CD8-positive, alpha-beta memory T cell (primary cell): ENCODE results near the gene ADO. TPM values are rescaled to one million over a fixed set of nuclear protein-coding genes. Genes with fewer than 3 reads are reported as not detected.

Experiments
- CTCF ChIA-PET: fragments of 350-600 bp; sonication (Branson Sonifier 250); formaldehyde crosslinking; loops from one replicate; lab custom pipeline; 2021; ENCODE audit warnings: antibody characterized with exemption; lab: Charles Lee
- POLR2A ChIA-PET: fragments of 350-600 bp; sonication (Branson Sonifier 250); formaldehyde crosslinking; loops from one replicate; lab custom pipeline; 2021; ENCODE audit warnings: antibody characterized with exemption; lab: Charles Lee
- DNase-seq, 5 donors: peaks; one replicate each; pipeline versions ENCODE4 v3.0.0 to v3.0.0-alpha.2; 2020 to 2022; ENCODE audit warnings: mixed read lengths in 1 of 5
- H3K27ac ChIP-seq: one replicate; pipeline ENCODE4 v1.7.0; 2013; ENCODE audit warnings: low read depth, mild to moderate bottlenecking, low read length, moderate library complexity
- H3K27me3 ChIP-seq: 2 replicates; pipeline ENCODE4 v1.7.0; 2013; ENCODE audit warnings: low read length, mild to moderate bottlenecking; ENCODE audit not compliant: insufficient read depth, poor library complexity, severe bottlenecking
- H3K36me3 ChIP-seq: 2 replicates; pipeline ENCODE4 v1.7.0; 2013; ENCODE audit warnings: mild to moderate bottlenecking, low read length, moderate library complexity; ENCODE audit not compliant: insufficient read depth
- H3K4me1 ChIP-seq: 2 replicates; pipeline ENCODE4 v1.7.0; 2013; ENCODE audit warnings: mild to moderate bottlenecking, low read length, moderate library complexity; ENCODE audit not compliant: insufficient read depth
- H3K4me3 ChIP-seq: 2 replicates; pipeline ENCODE4 v1.7.0; 2013; ENCODE audit warnings: mild to moderate bottlenecking, low read length
- H3K9me3 ChIP-seq: 2 replicates; pipeline ENCODE4 v1.7.0; 2013; ENCODE audit warnings: mild to moderate bottlenecking, low read length
- H3K27ac Mint-ChIP-seq, 8 donors: one replicate each; pipeline ENCODE4 v1.8.0; 2020 to 2021; ENCODE audit warnings: mixed read lengths in 8 of 8, mild to moderate bottlenecking in 6 of 8, inconsistent platforms in 3 of 8, moderate library complexity in 3 of 8
- H3K27me3 Mint-ChIP-seq, 2 donors: one replicate each; pipeline ENCODE4 v1.8.0; 2020 to 2021; ENCODE audit warnings: mixed read lengths in 2 of 2, mild to moderate bottlenecking in 1 of 2, moderate library complexity in 1 of 2
- H3K36me3 Mint-ChIP-seq, 3 donors: one replicate each; pipeline ENCODE4 v1.8.0; 2020 to 2021; ENCODE audit warnings: mixed read lengths in 3 of 3, inconsistent platforms in 1 of 3, mild to moderate bottlenecking in 1 of 3
- H3K4me1 Mint-ChIP-seq, 3 donors: one replicate each; pipeline ENCODE4 v1.8.0; 2020 to 2021; ENCODE audit warnings: mixed read lengths in 3 of 3, inconsistent platforms in 1 of 3, mild to moderate bottlenecking in 1 of 3
- H3K4me3 Mint-ChIP-seq, 7 donors: one replicate each; pipeline ENCODE4 v1.8.0; 2020 to 2021; ENCODE audit warnings: mixed read lengths in 7 of 7, mild to moderate bottlenecking in 6 of 7, moderate library complexity in 4 of 7, inconsistent platforms in 2 of 7
- H3K9me3 Mint-ChIP-seq, 5 donors: one replicate each; pipeline ENCODE4 v1.8.0; 2020 to 2022; ENCODE audit warnings: mixed read lengths in 5 of 5, mild to moderate bottlenecking in 3 of 5, moderate library complexity in 2 of 5, inconsistent platforms in 1 of 5
- polyA plus RNA-seq: library from polyadenylated mRNA; unstranded; fragments of 300-500 nt; fragmentation: Illumina TruSeq; gene quantifications from one replicate; pipeline ENCODE4 v1.2.3, GENCODE V29; 2021
- total RNA-seq, 2 experiments: library from RNA; stranded (reverse); gene quantifications; one replicate each; pipeline ENCODE4 v1.2.3, GENCODE V29; 2021

The ADO gene
- total and polyA plus RNA-seq, 3 experiments from 2014 or later = 2.8 to 39.4 (median 38.4) TPM

DNA sequence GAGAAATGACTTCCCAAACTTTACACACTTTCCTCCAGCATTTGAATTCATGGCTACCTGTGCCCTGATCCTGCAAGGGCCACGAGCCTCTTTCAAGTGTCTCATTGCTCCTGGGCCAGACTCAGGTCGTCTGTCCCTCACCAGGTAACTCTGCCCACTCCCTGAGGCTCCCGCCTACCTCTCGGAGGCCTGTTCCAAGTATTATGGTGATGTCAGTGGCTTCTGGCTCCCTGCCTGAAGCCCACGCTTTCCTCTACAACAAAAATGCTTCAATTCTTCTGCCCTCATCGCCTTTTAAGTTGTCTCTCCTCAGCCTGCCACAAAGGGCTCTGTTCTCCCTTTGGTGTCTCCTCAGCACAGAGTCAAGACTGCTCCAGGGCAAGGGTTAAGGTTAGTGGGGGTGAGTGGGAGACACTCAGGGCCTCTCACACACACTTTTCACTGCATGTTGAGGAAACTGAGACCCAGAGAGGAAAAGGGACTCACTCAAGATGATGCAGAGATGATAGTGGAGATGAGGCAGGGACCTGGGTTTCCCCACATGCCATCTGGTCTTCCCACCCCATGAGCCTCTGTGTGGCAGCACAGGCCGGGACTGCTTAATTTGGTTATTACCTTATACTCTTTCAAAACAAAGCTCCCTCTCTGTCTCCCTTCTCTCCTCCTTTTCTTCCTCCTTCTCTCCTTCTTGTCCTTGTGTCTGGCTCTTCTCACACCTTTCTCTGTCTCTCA, 39.9 kb downstream of the ADO start:
- H3K9me3 Mint-ChIP-seq = peaks cover 12 to 25% (median 23%) of the 10 kb centered on the region in 5 donors
- Histone ChIP-seq H3K4me1 (no peaks in the 10 kb centered on the region), H3K9me3 (no peaks in the 10 kb centered on the region), H3K4me3 (no peak overlapping the region), H3K27me3 (no peaks in the 10 kb centered on the region), H3K36me3 (no peaks in the 10 kb centered on the region), H3K27ac (no peak overlapping the region)
- no peak overlapping the region for H3K27ac Mint-ChIP-seq
- no peak overlapping the region for H3K4me3 Mint-ChIP-seq
- ChIA-PET CTCF (no interaction called here), POLR2A (no interaction called here)
- H3K27me3 Mint-ChIP-seq = peaks cover 0 to 2% of the 10 kb centered on the region in 2 donors
- peaks cover 0 to 27% (median 5%) of the 10 kb centered on the region in 3 donors for H3K36me3 Mint-ChIP-seq
- no peak for DNase-seq
- no peaks in the 10 kb centered on the region for H3K4me1 Mint-ChIP-seq

DNA sequence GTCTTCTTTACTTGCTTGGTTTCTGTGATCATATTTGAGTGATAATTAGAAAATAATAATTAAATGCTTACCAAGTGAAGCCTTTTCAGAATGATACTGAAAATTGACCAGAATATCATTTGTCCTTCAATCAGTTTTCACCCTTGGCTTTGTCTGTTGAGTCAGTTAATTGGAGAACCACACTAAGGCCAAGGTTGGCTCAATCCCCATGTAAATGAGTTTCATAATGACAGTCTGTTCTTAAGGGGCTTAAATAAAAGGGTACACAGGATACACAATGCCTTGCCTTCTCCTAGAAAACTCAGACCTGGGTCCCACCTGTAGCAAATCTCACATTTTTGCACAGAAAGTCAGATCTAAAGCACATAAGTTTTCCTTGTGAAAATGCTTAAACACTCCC, 42.9 kb downstream of the ADO start:
- Mint-ChIP-seq H3K9me3 (peaks cover 12 to 25% (median 23%) of the 10 kb centered on the region in 5 donors), H3K27ac (no peak overlapping the region), H3K36me3 (peaks cover 0 to 28% (median 5%) of the 10 kb centered on the region in 3 donors), H3K4me1 (peaks cover 8 to 18% (median 11%) of the 10 kb centered on the region in 3 donors), H3K27me3 (no peaks in the 10 kb centered on the region), H3K4me3 (no peak overlapping the region)
- POLR2A ChIA-PET = no interaction called here
- Histone ChIP-seq H3K27me3 (no peaks in the 10 kb centered on the region), H3K36me3 (no peaks in the 10 kb centered on the region), H3K27ac (no peak overlapping the region), H3K4me1 (no peaks in the 10 kb centered on the region), H3K9me3 (no peaks in the 10 kb centered on the region), H3K4me3 (no peak overlapping the region)
- CTCF ChIA-PET = no interaction called here
- DNase-seq = no peak

DNA sequence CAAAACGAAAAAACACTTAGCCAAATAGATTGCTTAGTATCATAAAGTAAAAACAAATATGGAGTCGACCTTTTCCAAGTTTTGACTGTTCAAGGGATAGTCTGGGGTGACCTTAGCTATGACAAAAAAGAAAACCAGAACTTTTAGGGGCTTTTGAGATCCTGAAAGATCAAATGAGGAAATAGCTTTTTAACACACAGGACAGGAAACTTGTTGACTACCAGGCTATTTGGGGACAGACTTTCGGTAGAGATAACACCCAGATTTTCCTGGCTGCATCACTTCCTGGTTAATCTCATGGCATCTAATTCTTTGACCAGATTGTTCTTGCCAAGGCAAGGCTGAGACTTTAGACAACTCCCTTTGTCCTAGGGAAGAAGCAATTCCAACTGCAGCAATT, 46.1 kb downstream of the ADO start:
- Mint-ChIP-seq H3K4me1 (peaks cover 39 to 47% (median 39%) of the 10 kb centered on the region in 3 donors), H3K9me3 (peaks cover 12 to 25% (median 23%) of the 10 kb centered on the region in 5 donors), H3K27ac (peak overlapping the region in 1 of 8 donors; percentile 13)

DNA sequence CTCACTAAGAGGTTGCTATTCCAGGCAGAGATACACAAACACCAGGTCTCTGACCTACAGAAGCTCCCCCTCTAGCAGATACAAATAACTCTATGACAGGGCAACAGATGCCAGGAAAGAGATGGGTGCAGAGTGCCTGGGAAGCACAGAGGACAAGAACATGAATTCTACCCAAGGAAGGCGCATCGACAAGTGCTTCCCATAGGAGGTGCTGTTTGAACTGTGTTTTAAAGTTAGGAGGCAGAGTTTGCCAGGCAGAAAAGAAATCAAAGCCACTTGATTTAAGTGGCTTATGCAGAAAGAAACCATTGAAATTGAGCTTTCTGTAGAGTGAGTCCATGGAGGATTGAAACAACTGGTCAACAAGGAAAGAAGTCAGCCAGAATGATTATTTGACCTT, 46.9 kb downstream of the ADO start:
- Mint-ChIP-seq H3K36me3 (peaks cover 0 to 27% (median 5%) of the 10 kb centered on the region in 3 donors), H3K4me3 (no peak overlapping the region), H3K4me1 (peaks cover 47 to 55% (median 47%) of the 10 kb centered on the region in 3 donors), H3K27ac (peak overlapping the region in 1 of 8 donors; percentile 66), H3K9me3 (peaks cover 12 to 24% (median 22%) of the 10 kb centered on the region in 5 donors), H3K27me3 (no peaks in the 10 kb centered on the region)
- DNase-seq = no peak
- POLR2A ChIA-PET = no interaction called here
- CTCF ChIA-PET = no interaction called here
- Histone ChIP-seq H3K4me3 (no peak overlapping the region), H3K9me3 (no peaks in the 10 kb centered on the region), H3K36me3 (no peaks in the 10 kb centered on the region), H3K27ac (no peak overlapping the region), H3K27me3 (no peaks in the 10 kb centered on the region), H3K4me1 (peaks cover 16% of the 10 kb centered on the region)

More for the DNA sequence above, 46.1 kb downstream of the ADO start:
- CTCF ChIA-PET = no interaction called here
- POLR2A ChIA-PET = no interaction called here
- Mint-ChIP-seq H3K4me3 (no peak overlapping the region), H3K27me3 (no peaks in the 10 kb centered on the region), H3K36me3 (peaks cover 0 to 28% (median 5%) of the 10 kb centered on the region in 3 donors)
- no peaks in the 10 kb centered on the region for H3K27me3 ChIP-seq
- DNase-seq = no peak
- H3K36me3 ChIP-seq = no peaks in the 10 kb centered on the region
- no peak overlapping the region for H3K27ac ChIP-seq
- no peaks in the 10 kb centered on the region for H3K9me3 ChIP-seq
- peaks cover 13% of the 10 kb centered on the region for H3K4me1 ChIP-seq
- H3K4me3 ChIP-seq = no peak overlapping the region

DNA sequence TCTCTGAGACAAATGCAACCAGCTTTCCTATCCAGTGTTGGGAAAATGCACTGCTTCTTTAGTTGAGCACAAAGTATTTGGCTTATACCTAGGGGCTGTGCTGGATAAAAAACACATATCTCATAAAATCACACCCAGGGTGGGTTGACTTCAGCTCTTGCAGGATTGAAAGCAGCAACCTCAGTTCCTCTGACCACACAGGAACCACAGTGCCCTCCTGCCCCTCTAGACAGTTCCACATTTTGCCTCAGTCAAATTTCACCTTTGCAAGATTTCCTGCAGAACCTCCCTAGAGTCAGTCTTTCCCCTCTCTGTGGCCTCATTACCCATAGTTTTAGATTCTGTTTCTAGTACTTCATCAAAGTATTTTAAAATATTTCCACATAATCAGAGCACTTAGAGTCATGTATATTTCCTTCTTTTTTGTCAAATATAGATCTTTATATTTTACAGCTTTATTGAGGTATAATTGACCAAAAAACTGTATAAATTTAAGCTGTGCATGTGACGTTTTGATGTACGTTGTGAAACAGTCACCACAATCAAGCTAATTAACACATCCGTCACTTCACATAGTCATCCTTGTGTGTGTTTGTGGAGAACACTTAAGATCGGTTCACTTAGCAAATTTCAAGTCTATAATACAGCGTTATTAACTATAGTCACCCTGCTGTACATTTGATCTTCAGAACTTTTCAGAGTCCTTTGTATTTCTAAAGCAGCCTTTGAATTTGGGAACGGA, 48.6 kb downstream of the ADO start:
- POLR2A ChIA-PET = interaction anchor here (0.6 kb wide), 1 partner anchor 256 kb away, joined by 6 read pairs; no protein-coding TSS in a partner anchor
- H3K4me3 ChIP-seq = no peak overlapping the region
- Mint-ChIP-seq H3K27me3 (no peaks in the 10 kb centered on the region), H3K27ac (peak overlapping the region; percentile 2 to 83 (median 60)), H3K4me1 (peaks cover 56 to 66% (median 59%) of the 10 kb centered on the region in 3 donors), H3K4me3 (peak overlapping the region in 6 of 7 donors; percentile 53 to 71 (median 68)), H3K36me3 (peaks cover 0 to 10% (median 3%) of the 10 kb centered on the region in 3 donors), H3K9me3 (peaks cover 2 to 8% (median 6%) of the 10 kb centered on the region in 5 donors)
- H3K27me3 ChIP-seq = no peaks in the 10 kb centered on the region
- no peaks in the 10 kb centered on the region for H3K9me3 ChIP-seq
- DNase-seq = peak in 2 of 5 donors; percentile 4 to 45
- H3K36me3 ChIP-seq = no peaks in the 10 kb centered on the region
- H3K4me1 ChIP-seq = peaks cover 23% of the 10 kb centered on the region
- no peak overlapping the region for H3K27ac ChIP-seq
- CTCF ChIA-PET = interaction anchor here (0.7 to 1.8 kb wide), 2 partner anchors 28 to 36 kb away, joined by 3 to 6 read pairs; partner anchors contain the start of gene EGR2

DNA sequence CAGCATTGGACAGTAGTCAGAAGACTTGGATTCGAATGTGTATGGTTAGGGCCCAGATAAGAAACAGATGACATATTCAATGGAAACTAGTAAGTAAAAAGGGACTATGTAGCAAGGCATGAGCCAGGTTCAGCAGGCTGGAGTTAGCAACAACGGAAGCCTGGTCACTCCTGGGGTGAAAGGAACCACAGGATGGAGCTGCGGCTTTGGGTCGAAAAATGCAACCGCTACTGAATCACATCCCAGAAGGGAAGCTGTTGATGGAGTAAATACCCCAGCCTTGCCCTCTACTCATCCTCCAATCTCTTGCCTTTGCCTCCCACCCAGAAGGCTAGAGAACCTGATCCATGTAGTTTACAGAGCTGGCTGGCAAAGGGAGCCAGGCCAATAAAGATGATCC, 49.2 kb downstream of the ADO start:
- Histone ChIP-seq H3K9me3 (no peaks in the 10 kb centered on the region), H3K27me3 (no peaks in the 10 kb centered on the region), H3K4me3 (no peak overlapping the region), H3K36me3 (no peaks in the 10 kb centered on the region), H3K4me1 (peaks cover 23% of the 10 kb centered on the region), H3K27ac (no peak overlapping the region)
- Mint-ChIP-seq H3K27me3 (no peaks in the 10 kb centered on the region), H3K9me3 (peaks cover 0 to 4% (median 2%) of the 10 kb centered on the region in 5 donors), H3K4me3 (peak overlapping the region in 6 of 7 donors; percentile 53 to 71 (median 68)), H3K4me1 (peaks cover 56 to 66% (median 59%) of the 10 kb centered on the region in 3 donors), H3K36me3 (peaks cover 0 to 5% (median 3%) of the 10 kb centered on the region in 3 donors), H3K27ac (peak overlapping the region in 7 of 8 donors; percentile 2 to 83 (median 67))
- DNase-seq = peak in 2 of 5 donors; percentile 1 to 5
- ChIA-PET CTCF (interaction anchor here (0.7 to 1.8 kb wide), 2 partner anchors 28 to 37 kb away, joined by 3 to 6 read pairs; partner anchors contain the start of gene EGR2), POLR2A (no interaction called here)

DNA sequence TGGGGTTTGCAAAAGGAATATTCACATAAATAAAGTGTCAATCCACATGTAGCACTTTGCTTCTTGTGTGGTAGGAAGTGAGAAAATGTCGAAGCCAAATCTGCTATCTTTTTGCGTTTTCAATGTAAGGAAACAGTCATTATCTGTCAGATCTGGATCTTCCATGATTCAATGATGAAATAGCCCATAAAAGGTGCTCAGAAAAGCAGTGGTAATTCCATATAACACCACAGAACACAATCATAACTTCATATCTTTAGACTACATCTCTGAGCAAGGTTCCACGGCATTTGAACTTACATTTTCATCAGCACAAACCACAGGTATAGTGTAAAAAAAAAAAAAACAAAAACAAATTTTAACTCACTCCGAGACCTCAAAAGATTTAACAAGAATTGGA, 51.5 kb downstream of the ADO start:
- no peaks in the 10 kb centered on the region for H3K9me3 ChIP-seq
- H3K27ac Mint-ChIP-seq = peak overlapping the region in 7 of 8 donors; percentile 2 to 65 (median 25)
- no peaks in the 10 kb centered on the region for H3K27me3 ChIP-seq
- H3K36me3 ChIP-seq = no peaks in the 10 kb centered on the region
- H3K4me1 Mint-ChIP-seq = peaks cover 57 to 67% (median 65%) of the 10 kb centered on the region in 3 donors
- no peaks in the 10 kb centered on the region for H3K9me3 Mint-ChIP-seq
- H3K27me3 Mint-ChIP-seq = no peaks in the 10 kb centered on the region
- peak overlapping the region; percentile 16 to 73 (median 56) for H3K4me3 Mint-ChIP-seq
- no peak overlapping the region for H3K4me3 ChIP-seq
- ChIA-PET CTCF (no interaction called here), POLR2A (no interaction called here)
- H3K27ac ChIP-seq = no peak overlapping the region
- H3K4me1 ChIP-seq = peaks cover 23% of the 10 kb centered on the region
- DNase-seq = peak in 1 of 5 donors; percentile 47
- no peaks in the 10 kb centered on the region for H3K36me3 Mint-ChIP-seq
